Effector memory CD8-positive, alpha-beta T cell (primary cell): Measurements from ENCODE around the gene ANK2.

Experiments used
- ATAC-seq: fragments of 150-1000 bp; cut with Tn5 transposase; replicated peaks from 2 replicates; pipeline ENCODE4 v1.10.0; 2021; ENCODE audit warnings: mild to moderate bottlenecking, moderate library complexity
- DNase-seq, 3 experiments: peaks; one replicate each; pipeline ENCODE4 v3.0.0; 2021
- H3K27ac Mint-ChIP-seq, 2 donors: one replicate each; pipeline ENCODE4 v1.8.0; 2022; ENCODE audit warnings: mild to moderate bottlenecking in 2 of 2, mixed read lengths in 2 of 2, moderate library complexity in 2 of 2
- H3K27me3 Mint-ChIP-seq, 2 donors: one replicate each; pipeline ENCODE4 v1.8.0; 2022; ENCODE audit warnings: mixed read lengths in 2 of 2
- H3K36me3 Mint-ChIP-seq: one replicate; pipeline ENCODE4 v1.8.0; 2022; ENCODE audit warnings: mild to moderate bottlenecking, moderate library complexity, mixed read lengths; ENCODE audit not compliant: insufficient read depth
- H3K4me1 Mint-ChIP-seq, 2 donors: one replicate each; pipeline ENCODE4 v1.8.0; 2022; ENCODE audit warnings: low read depth in 2 of 2, mixed read lengths in 2 of 2
- H3K4me3 Mint-ChIP-seq, 2 donors: one replicate each; pipeline ENCODE4 v1.8.0; 2022; ENCODE audit warnings: mild to moderate bottlenecking in 2 of 2, mixed read lengths in 2 of 2, moderate library complexity in 2 of 2
- H3K9me3 Mint-ChIP-seq, 2 donors: one replicate each; pipeline ENCODE4 v1.8.0; 2022; ENCODE audit warnings: mixed read lengths in 2 of 2

Gene ANK2

DNA sequence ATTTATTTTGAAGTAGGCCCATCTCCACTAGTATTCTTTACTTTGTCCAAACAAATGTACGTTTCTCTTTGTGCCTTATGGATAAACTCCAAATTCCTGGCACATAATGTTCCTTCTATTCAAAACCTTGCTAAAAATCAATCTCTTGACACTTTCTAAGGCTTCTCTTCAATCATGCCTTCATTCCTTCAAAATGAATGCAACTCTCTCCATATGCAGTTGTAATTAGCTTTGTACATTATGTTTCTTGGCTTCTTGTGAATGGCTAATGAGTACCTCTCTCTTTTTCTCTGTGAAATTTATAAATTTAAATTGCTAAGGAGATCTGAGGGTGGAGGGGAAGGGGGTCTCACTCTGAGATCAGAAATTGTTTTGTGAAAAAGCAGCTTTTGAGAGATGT is 24.0 kb upstream of the ANK2 start:
- H3K4me1 Mint-ChIP-seq, result no peaks in the 10 kb centered on the region
- H3K4me3 Mint-ChIP-seq, result no peak overlapping the region
- ATAC-seq (no peak), DNase-seq (no peak)
- H3K27ac Mint-ChIP-seq, result no peak overlapping the region
- no peaks in the 10 kb centered on the region for H3K27me3 Mint-ChIP-seq
- no peaks in the 10 kb centered on the region for H3K9me3 Mint-ChIP-seq
- H3K36me3 Mint-ChIP-seq, result no peaks in the 10 kb centered on the region

DNA sequence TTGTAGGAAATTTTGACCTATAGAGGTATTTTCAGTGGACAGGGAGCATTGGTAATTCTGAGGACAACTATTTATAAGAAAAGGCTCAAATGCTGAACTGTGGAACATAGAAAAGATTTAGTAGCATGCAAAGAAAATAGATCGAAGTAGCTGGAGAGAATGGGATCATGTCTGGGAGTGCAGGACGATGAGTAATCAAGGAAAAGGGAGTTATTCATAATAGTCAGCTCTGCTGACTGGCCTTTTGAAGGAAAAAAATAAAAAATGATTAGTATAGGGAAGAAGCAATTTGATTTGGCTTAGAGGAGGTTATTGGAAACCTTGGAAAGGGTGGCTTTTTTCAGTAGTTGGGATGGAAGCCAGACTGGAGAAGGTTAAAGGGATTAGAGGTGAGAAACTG is 22.9 kb upstream of the ANK2 start:
- Mint-ChIP-seq H3K36me3 (no peaks in the 10 kb centered on the region), H3K27ac (no peak overlapping the region)
- no peak for DNase-seq

DNA sequence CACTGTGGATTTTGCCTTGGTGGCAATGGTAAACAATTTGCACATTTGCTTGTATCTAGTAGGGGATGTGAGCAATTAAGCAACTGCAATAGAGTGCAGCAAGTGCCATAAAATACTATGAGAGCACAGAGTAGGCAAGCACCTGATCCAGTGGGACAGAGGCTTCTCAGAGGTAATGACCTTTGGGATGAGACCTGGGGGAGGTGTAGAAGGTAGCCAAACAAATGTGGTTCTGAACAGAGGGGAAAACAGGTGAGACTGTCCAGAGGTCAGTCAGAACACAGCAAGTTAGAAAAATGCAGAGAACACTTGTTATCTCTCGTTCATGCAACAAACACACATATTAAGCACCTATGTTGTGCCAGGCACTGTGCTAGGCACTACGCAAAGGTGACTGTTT is 21.4 kb upstream of the ANK2 start:
- Mint-ChIP-seq H3K9me3 (no peaks in the 10 kb centered on the region), H3K4me3 (no peak overlapping the region), H3K27ac (no peak overlapping the region), H3K27me3 (no peaks in the 10 kb centered on the region), H3K4me1 (no peaks in the 10 kb centered on the region), H3K36me3 (no peaks in the 10 kb centered on the region)
- DNase-seq, result no peak
- ATAC-seq, result no peak

More for the DNA sequence above, 22.9 kb upstream of the ANK2 start:
- no peaks in the 10 kb centered on the region for H3K4me1 Mint-ChIP-seq
- no peaks in the 10 kb centered on the region for H3K9me3 Mint-ChIP-seq
- no peak for ATAC-seq
- H3K27me3 Mint-ChIP-seq, result no peaks in the 10 kb centered on the region
- H3K4me3 Mint-ChIP-seq, result no peak overlapping the region

DNA sequence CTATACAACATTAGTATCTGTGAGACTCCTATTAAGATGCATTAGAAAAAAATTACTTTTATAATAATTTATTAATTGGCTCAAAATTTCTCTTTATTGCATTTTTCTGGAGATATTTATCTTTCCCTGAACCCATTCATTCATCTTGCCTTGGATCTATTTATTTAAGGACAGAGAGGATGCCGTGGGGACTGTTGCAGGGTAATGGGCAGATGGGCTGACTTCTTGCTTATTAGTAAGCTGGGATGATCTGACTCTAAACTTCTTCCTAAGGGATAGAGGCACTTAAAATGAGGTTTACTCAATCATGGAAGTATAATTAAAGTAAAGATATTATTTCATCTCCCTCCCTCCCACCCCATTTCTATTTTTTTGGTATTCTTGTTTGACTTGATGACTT is 18.2 kb upstream of the ANK2 start:
- no peak for ATAC-seq
- no peak overlapping the region for H3K4me3 Mint-ChIP-seq

DNA sequence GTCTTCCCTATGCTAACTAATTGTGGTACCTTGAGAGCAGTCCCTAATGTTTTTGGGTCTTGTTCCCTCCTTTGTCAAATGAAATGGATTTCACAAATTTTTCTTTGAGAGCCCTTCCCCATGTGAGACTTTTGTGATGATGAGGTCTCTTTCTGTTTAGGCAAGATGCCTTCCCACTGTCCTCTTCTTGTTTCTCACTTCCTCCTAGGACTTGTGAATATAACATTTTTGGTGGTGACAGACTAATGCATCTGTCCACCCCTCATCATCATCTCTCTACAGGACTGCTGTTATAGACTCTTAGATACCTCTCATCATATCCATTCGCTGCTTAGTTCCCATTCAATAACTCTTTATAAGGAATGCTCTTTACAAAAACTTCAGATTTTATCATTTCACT is 8.7 kb upstream of the ANK2 start:
- Mint-ChIP-seq H3K36me3 (no peaks in the 10 kb centered on the region), H3K27me3 (no peaks in the 10 kb centered on the region)
- no peak for ATAC-seq

More for the DNA sequence above, 18.2 kb upstream of the ANK2 start:
- H3K27me3 Mint-ChIP-seq, result peaks cover 6 to 9% of the 10 kb centered on the region in 2 donors
- no peak for DNase-seq
- no peaks in the 10 kb centered on the region for H3K4me1 Mint-ChIP-seq
- no peak overlapping the region for H3K27ac Mint-ChIP-seq
- no peaks in the 10 kb centered on the region for H3K9me3 Mint-ChIP-seq
- H3K36me3 Mint-ChIP-seq, result no peaks in the 10 kb centered on the region

DNA sequence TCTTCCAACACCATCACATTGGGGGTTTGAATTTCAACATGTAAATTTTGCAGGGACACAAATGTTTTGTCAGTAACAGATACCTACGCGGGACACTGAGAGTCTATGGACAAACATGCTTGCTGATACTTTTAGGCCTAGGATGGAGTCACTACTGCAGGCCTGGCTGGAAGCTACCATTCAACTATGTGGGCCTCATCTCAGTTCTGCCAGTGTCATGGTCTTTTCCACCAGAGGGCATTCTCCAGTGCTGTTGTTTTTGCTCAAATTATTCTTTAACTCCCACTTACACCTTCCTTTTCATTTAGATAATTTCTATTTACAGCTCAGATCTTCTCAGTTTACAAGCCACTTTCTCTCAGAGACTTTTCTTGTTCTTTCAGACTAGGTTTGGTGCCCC is 7.0 kb upstream of the ANK2 start:
- Mint-ChIP-seq H3K4me3 (no peak overlapping the region), H3K4me1 (no peaks in the 10 kb centered on the region), H3K36me3 (no peaks in the 10 kb centered on the region), H3K27me3 (peaks cover 0 to 6% of the 10 kb centered on the region in 2 donors), H3K9me3 (peaks cover 0 to 3% of the 10 kb centered on the region in 2 donors), H3K27ac (no peak overlapping the region)
- ATAC-seq, result no peak
- no peak for DNase-seq

More for the DNA sequence above, 8.7 kb upstream of the ANK2 start:
- no peak for DNase-seq
- no peak overlapping the region for H3K4me3 Mint-ChIP-seq
- no peak overlapping the region for H3K27ac Mint-ChIP-seq
- H3K4me1 Mint-ChIP-seq, result no peaks in the 10 kb centered on the region
- peaks cover 0 to 3% of the 10 kb centered on the region in 2 donors for H3K9me3 Mint-ChIP-seq

DNA sequence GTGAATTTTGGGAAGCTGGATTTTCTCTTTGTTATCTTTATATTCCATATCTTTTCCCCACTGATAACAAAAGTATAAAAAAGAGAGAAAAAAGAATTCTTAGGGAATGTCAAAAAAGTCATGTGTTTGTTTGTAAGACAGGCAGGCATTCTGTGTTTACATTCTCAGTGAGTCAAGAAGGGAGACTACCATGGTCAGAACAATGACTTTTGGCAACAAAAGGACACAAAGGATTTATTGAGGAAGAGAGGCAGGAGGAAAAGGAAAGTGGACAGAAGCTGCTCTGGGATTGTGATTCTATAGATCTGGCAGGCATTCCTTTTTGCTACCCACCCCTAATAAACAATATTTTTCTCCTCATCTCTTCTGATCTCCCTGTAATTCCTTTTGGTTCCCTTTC is 5.9 kb upstream of the ANK2 start:
- Mint-ChIP-seq H3K4me3 (no peak overlapping the region), H3K27me3 (peaks cover 0 to 8% of the 10 kb centered on the region in 2 donors), H3K9me3 (peaks cover 0 to 5% of the 10 kb centered on the region in 2 donors), H3K4me1 (no peaks in the 10 kb centered on the region), H3K27ac (no peak overlapping the region), H3K36me3 (no peaks in the 10 kb centered on the region)
- no peak for ATAC-seq
- no peak for DNase-seq

DNA sequence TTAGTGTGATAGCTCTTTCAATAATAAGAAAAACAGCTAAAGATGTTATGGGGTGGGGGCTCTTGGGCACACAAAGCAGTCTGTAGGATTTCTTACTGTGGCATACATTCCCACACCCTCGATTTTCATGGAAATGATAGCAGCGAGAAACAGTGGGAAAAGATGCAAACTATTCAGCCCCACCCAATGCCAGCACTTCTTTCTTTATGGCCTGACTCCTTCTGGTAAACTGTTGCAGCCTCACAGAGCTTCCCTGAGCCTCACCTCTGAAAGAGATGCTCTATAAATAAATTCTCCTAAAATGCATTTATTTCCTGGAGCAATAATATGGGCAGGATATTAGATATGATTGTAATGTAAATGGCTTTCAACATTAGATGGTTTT is 910 bp downstream of the ANK2 start:
- H3K9me3 Mint-ChIP-seq, result peaks cover 0 to 2% of the 10 kb centered on the region in 2 donors
- H3K4me3 Mint-ChIP-seq, result no peak overlapping the region
- peaks cover 0 to 16% of the 10 kb centered on the region in 2 donors for H3K27me3 Mint-ChIP-seq
- no peak for DNase-seq
- no peak for ATAC-seq
- no peaks in the 10 kb centered on the region for H3K4me1 Mint-ChIP-seq
- H3K27ac Mint-ChIP-seq, result no peak overlapping the region
- no peaks in the 10 kb centered on the region for H3K36me3 Mint-ChIP-seq

DNA sequence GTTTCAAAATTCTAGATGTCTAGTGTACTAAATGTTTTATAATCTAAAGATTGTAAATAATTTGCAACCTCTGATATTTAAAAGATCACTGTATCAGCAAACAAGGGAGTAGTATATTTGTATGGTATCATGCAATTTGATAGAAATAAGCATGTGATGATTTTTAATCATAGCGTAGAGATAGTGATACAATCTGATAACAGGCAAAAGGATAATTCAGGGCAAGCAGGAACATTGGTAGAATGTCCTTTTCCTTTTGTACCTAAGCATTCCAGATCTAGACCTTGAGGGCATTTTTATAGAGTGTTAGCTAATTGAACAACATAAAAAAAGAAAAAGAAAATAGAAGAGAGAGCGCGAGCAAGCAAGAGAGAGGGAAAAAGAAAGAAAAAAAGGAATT is 1.4 kb downstream of the ANK2 start:
- H3K4me3 Mint-ChIP-seq, result no peak overlapping the region
- ATAC-seq (no peak), DNase-seq (no peak)
- H3K4me1 Mint-ChIP-seq, result no peaks in the 10 kb centered on the region
- no peaks in the 10 kb centered on the region for H3K36me3 Mint-ChIP-seq
- H3K27ac Mint-ChIP-seq, result no peak overlapping the region
- peaks cover 0 to 2% of the 10 kb centered on the region in 2 donors for H3K9me3 Mint-ChIP-seq
- H3K27me3 Mint-ChIP-seq, result peaks cover 0 to 16% of the 10 kb centered on the region in 2 donors

DNA sequence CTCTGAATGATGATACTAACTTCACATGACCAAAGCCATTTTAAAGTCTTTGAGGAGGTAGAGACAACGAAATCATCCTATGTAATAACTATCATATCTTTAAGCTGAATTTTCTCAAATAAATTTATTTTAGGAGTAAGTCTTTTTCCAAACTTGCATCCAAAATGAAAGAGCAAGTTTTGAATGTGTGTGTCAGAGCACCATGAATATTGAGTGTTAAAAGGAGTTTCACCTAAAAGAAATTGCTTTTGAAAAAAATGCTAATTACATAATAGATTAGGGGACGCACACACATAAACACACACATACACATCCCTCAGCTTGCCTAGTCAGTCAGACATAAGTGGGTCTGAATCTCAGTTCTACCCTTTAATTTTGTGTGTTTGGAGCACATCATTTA is 1.9 kb downstream of the ANK2 start:
- peaks cover 0 to 2% of the 10 kb centered on the region in 2 donors for H3K9me3 Mint-ChIP-seq
- no peaks in the 10 kb centered on the region for H3K36me3 Mint-ChIP-seq
- no peak for ATAC-seq
- no peak for DNase-seq
- peaks cover 0 to 16% of the 10 kb centered on the region in 2 donors for H3K27me3 Mint-ChIP-seq
- H3K27ac Mint-ChIP-seq, result no peak overlapping the region
- H3K4me1 Mint-ChIP-seq, result no peaks in the 10 kb centered on the region
- no peak overlapping the region for H3K4me3 Mint-ChIP-seq

DNA sequence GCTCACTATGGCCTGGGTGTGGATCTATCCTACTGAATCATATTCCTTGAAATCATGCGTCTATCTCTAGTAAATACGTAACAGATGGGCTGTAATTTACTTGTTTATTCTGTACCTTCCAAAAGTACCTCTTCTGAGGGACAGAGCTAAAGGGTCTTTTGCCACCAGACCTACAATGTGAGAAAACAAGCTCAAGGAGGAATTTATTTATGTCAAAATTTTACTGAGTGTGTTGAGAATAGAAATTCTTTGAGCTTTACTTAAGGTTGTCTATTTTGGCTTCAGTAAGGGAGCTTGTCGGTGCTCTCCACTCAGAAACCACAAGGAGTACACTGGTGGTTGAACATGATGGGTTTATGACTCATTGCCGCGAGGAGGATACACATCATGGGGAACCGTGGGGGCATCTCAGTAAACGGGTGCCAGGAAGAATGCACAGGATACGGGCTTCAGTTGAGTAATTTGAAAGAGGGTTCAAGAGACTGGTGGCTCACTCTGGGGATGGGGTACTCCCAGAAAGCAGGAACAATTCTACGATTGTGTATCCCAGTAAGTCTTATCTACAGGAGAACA is 3.0 kb downstream of the ANK2 start:
- H3K36me3 Mint-ChIP-seq, result no peaks in the 10 kb centered on the region
- peaks cover 0 to 11% of the 10 kb centered on the region in 2 donors for H3K27me3 Mint-ChIP-seq
- no peak overlapping the region for H3K27ac Mint-ChIP-seq
- no peak for ATAC-seq
- H3K4me3 Mint-ChIP-seq, result no peak overlapping the region
- H3K4me1 Mint-ChIP-seq, result no peaks in the 10 kb centered on the region
- DNase-seq, result no peak
- peaks cover 0 to 2% of the 10 kb centered on the region in 2 donors for H3K9me3 Mint-ChIP-seq

DNA sequence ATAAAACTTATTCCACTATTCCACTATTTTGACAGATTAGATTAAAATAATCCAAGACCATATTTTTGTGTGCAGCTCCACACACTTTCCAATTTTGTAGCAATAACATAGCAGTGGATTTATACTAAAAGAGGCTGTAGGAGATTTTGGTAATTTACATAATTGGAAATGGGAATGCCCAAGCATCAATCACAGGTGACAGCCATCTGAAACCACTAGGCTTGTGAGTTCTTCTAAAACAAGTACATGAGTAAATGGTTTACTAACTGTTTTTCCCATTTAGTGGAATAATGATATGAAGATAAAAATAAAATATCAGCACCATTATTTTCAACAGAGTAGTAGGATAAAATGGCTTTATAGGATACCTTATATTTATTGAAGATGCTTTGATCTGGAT is 4.4 kb downstream of the ANK2 start:
- Mint-ChIP-seq H3K27ac (no peak overlapping the region), H3K4me1 (no peaks in the 10 kb centered on the region)

DNA sequence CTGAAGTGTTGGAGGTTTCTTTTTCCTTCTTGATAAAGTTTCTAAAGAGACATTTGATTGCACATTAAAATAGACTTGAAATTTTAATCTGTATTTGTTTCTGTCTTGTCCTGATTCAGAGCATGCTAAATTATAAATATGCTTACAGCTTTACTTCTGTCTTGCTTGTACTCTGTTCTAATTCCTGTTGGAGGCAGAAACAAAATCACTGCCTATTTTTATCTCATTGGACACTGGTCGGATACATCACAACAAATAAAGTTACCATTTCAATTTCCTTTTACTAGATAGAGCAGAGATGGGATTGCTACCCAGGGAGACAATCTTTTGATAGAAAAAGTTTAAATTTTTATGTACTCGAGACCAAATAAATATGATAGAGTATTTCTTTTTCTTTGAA is 6.9 kb downstream of the ANK2 start:
- Mint-ChIP-seq H3K27ac (no peak overlapping the region), H3K36me3 (no peaks in the 10 kb centered on the region), H3K4me3 (no peak overlapping the region), H3K4me1 (no peaks in the 10 kb centered on the region), H3K27me3 (peaks cover 0 to 9% of the 10 kb centered on the region in 2 donors), H3K9me3 (no peaks in the 10 kb centered on the region)
- no peak for DNase-seq
- ATAC-seq, result no peak

More for the DNA sequence above, 4.4 kb downstream of the ANK2 start:
- Mint-ChIP-seq H3K27me3 (peaks cover 0 to 9% of the 10 kb centered on the region in 2 donors), H3K4me3 (no peak overlapping the region), H3K9me3 (no peaks in the 10 kb centered on the region), H3K36me3 (no peaks in the 10 kb centered on the region)
- no peak for DNase-seq
- ATAC-seq, result no peak

DNA sequence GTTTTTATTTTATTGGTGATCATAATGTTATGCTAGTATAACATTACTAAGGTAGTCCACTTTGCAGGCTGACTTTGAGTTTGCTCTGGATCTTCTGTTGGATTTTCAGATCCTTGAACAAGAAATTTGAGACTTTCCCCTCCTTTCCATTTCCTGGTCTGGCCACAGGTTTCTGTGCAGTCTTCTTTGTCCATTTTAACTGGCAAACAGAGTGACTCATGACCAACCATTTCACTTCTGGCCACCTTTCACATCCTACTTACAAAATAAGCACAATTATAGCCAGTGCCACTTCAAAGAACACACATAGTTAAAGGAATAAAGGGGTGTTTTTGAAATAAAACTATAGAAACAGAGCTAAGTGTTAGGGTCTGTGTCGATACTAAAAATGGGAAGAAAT is 8.4 kb downstream of the ANK2 start:
- Mint-ChIP-seq H3K27ac (no peak overlapping the region), H3K4me3 (no peak overlapping the region), H3K36me3 (no peaks in the 10 kb centered on the region), H3K4me1 (no peaks in the 10 kb centered on the region), H3K27me3 (peaks cover 0 to 2% of the 10 kb centered on the region in 2 donors), H3K9me3 (no peaks in the 10 kb centered on the region)
- DNase-seq (no peak), ATAC-seq (no peak)
